Skin of body (tissue), 2 donors: Measurements from ENCODE around the gene GLDC. TPM values are rescaled to one million over a fixed set of nuclear protein-coding genes. Genes with fewer than 3 reads are reported as not detected.
"Not testable (repeated sequence)": the region's sequence is repeated elsewhere in the genome, so short reads cannot be mapped to it uniquely, and the experiment has no call there.

Source experiments
- DNase-seq: peaks from one replicate; lab custom pipeline; 2025; lab: John Stamatoyannopoulos, UW
- total RNA-seq: library from RNA; depleted of rRNA; stranded (reverse); fragments of >200 nt; gene quantifications from one replicate; pipeline ENCODE4 v1.2.3, GENCODE V29; 2014

GLDC gene
- 1.3 TPM for total RNA-seq

GRCh38 chr9:6645355-6646292, at the start of gene GLDC:
Gene GLDC, minus strand, starts transcription at chr9:6645729. Its CDS starts 230 bp downstream, at chr9:6645499.
- DNase-seq: no peak

GRCh38 chr9:6692881-6693361, 47.4 kb upstream of the GLDC start:
- no peak for DNase-seq

GRCh38 chr9:6692433-6692832, 46.9 kb upstream of the GLDC start:
- no peak for DNase-seq

- DNase-seq: not testable (repeated sequence)
These were observed 45.1 kb upstream of the GLDC start for GRCh38 chr9:6690675-6691070.

- DNase-seq: no peak
These were observed 44.6 kb upstream of the GLDC start for GRCh38 chr9:6689893-6690674.

GRCh38 chr9:6687180-6687579, 41.7 kb upstream of the GLDC start:
- no peak for DNase-seq

GRCh38 chr9:6686396-6686795, 40.9 kb upstream of the GLDC start:
- DNase-seq: peak; percentile 4

- peak; percentile 12 for DNase-seq
These were observed 36.5 kb upstream of the GLDC start for GRCh38 chr9:6681957-6682501.

- peak; percentile 96 for DNase-seq
These were observed 35.8 kb upstream of the GLDC start for GRCh38 chr9:6681147-6681956.

- DNase-seq: peak; percentile 80
These were observed 35.2 kb upstream of the GLDC start for GRCh38 chr9:6680797-6681146.

- no peak for DNase-seq
These were observed 32.3 kb upstream of the GLDC start for GRCh38 chr9:6677803-6678202.

- DNase-seq: no peak
These were observed 30.9 kb upstream of the GLDC start for GRCh38 chr9:6676254-6676921.

GRCh38 chr9:6675268-6675667, 29.7 kb upstream of the GLDC start:
- DNase-seq: no peak

- DNase-seq: no peak
These were observed 27.9 kb upstream of the GLDC start for GRCh38 chr9:6673326-6674025.

- no peak for DNase-seq
These were observed 26.6 kb upstream of the GLDC start for GRCh38 chr9:6672118-6672517.

- no peak for DNase-seq
These were observed 25.9 kb upstream of the GLDC start for GRCh38 chr9:6671416-6671815.

- DNase-seq: no peak
These were observed 24.4 kb upstream of the GLDC start for GRCh38 chr9:6669881-6670280.

GRCh38 chr9:6667633-6668280, 22.2 kb upstream of the GLDC start:
- no peak for DNase-seq

GRCh38 chr9:6667080-6667479, 21.6 kb upstream of the GLDC start:
- no peak for DNase-seq
